Jurkat, Clone E6-1 (cell line): ENCODE results near the gene TMEM11.

Experiments used
- DNase-seq: peaks from one replicate; pipeline ENCODE4 v3.0.0-alpha.2; 2011; ENCODE audit warnings: low read depth, low spot score
- H3K4me3 ChIP-seq: 2 replicates; pipeline ENCODE4 v1.5.1; 2011; ENCODE audit warnings: mild to moderate bottlenecking, low read length, control low read depth, moderate library complexity

Gene TMEM11

GRCh38 chr17:21168555-21168865, 45.5 kb downstream of the TMEM11 start:
- no peak overlapping the region for H3K4me3 ChIP-seq
- no peak for DNase-seq

- DNase-seq = no peak
- no peak overlapping the region for H3K4me3 ChIP-seq
These were observed 46.7 kb downstream of the TMEM11 start for GRCh38 chr17:21167303-21167702.

GRCh38 chr17:21166595-21167210, 47.3 kb downstream of the TMEM11 start:
- no peak overlapping the region for H3K4me3 ChIP-seq
- no peak for DNase-seq

GRCh38 chr17:21165922-21166594, 47.9 kb downstream of the TMEM11 start:
- no peak for DNase-seq
- H3K4me3 ChIP-seq = no peak overlapping the region

GRCh38 chr17:21164620-21165019, 49.3 kb downstream of the TMEM11 start:
- no peak overlapping the region for H3K4me3 ChIP-seq
- DNase-seq = no peak

GRCh38 chr17:21164216-21164615, 49.7 kb downstream of the TMEM11 start:
- no peak overlapping the region for H3K4me3 ChIP-seq
- DNase-seq = no peak

GRCh38 chr17:21163101-21163500, 50.9 kb downstream of the TMEM11 start:
- no peak overlapping the region for H3K4me3 ChIP-seq
- DNase-seq = no peak

GRCh38 chr17:21162394-21162775, 51.6 kb downstream of the TMEM11 start:
- H3K4me3 ChIP-seq = no peak overlapping the region
- no peak for DNase-seq

GRCh38 chr17:21161498-21162393, 52.2 kb downstream of the TMEM11 start:
- DNase-seq = no peak
- no peak overlapping the region for H3K4me3 ChIP-seq

GRCh38 chr17:21160401-21160800, 53.6 kb downstream of the TMEM11 start:
- DNase-seq = no peak
- no peak overlapping the region for H3K4me3 ChIP-seq

GRCh38 chr17:21157586-21158370, 56.2 kb downstream of the TMEM11 start:
- DNase-seq = no peak
- H3K4me3 ChIP-seq = no peak overlapping the region

GRCh38 chr17:21152731-21153130, 61.2 kb downstream of the TMEM11 start:
- DNase-seq = no peak
- no peak overlapping the region for H3K4me3 ChIP-seq

- DNase-seq = no peak
- no peak overlapping the region for H3K4me3 ChIP-seq
These were observed 64.3 kb downstream of the TMEM11 start for GRCh38 chr17:21149621-21150020.
